Transverse colon (tissue), 4 donors: ENCODE measurements around the gene C5AR1. TPM values are rescaled to one million over a fixed set of nuclear protein-coding genes. Genes with fewer than 3 reads are reported as not detected.

Source experiments
- DNase-seq: peaks from one replicate; pipeline ENCODE4 v3.0.0-alpha.2; 2019
- H3K27ac ChIP-seq, 4 donors: fragments of 200-600 bp; sonication (generic); 2 replicates each; pipeline ENCODE4 v1.5.1; 2016 to 2018; ENCODE audit warnings: inconsistent platforms in 4 of 4
- H3K27me3 ChIP-seq: fragments of 200-600 bp; sonication (generic); 2 replicates; pipeline ENCODE4 v1.5.1; 2017; ENCODE audit warnings: inconsistent platforms
- H3K36me3 ChIP-seq, 4 donors: fragments of 200-600 bp; sonication (generic); 2 replicates each; pipeline ENCODE4 v1.5.1; 2017 to 2019; ENCODE audit warnings: inconsistent platforms in 4 of 4
- H3K4me1 ChIP-seq, 4 donors: fragments of 200-600 bp; sonication (generic); 2 replicates each; pipeline ENCODE4 v1.5.1; 2017 to 2020; ENCODE audit warnings: inconsistent platforms in 4 of 4
- H3K4me3 ChIP-seq, 4 donors: fragments of 200-600 bp; sonication (generic); 1 replicate in 1 of 4; 2 replicates in 3 of 4; pipeline versions ENCODE4 v1.5.1 to v1.6.1; 2017 to 2019; ENCODE audit warnings: inconsistent platforms in 4 of 4
- H3K9me3 ChIP-seq, 2 donors: fragments of 200-600 bp; sonication (generic); 2 replicates each; pipeline ENCODE4 v1.5.1; 2017 to 2019; ENCODE audit warnings: inconsistent platforms in 2 of 2
- CTCF ChIP-seq, 5 experiments: fragments of 200-600 bp in 3 of 5; fragments of 450-650 bp in 2 of 5; sonication (generic) in 3 of 5; IDR thresholded peaks; 1 replicate in 2 of 5; 2 replicates in 3 of 5; pipeline ENCODE4 v1.5.1; 2016 to 2017; ENCODE audit warnings: antibody characterized with exemption in 5 of 5, inconsistent platforms in 3 of 5, mild to moderate bottlenecking in 2 of 5, moderate library complexity in 1 of 5
- EP300 ChIP-seq: sonication (generic); formaldehyde crosslinking; IDR thresholded peaks from one replicate; pipeline ENCODE4 v1.6.1; 2017; ENCODE audit warnings: antibody characterized with exemption, low read depth
- POLR2A ChIP-seq: fragments of 450-650 bp; IDR thresholded peaks from one replicate; pipeline ENCODE4 v1.6.1; 2016; ENCODE audit warnings: antibody characterized with exemption, mild to moderate bottlenecking, moderate library complexity
- POLR2AphosphoS5 ChIP-seq, 3 donors: sonication (generic); formaldehyde crosslinking; IDR thresholded peaks; one replicate each; pipeline ENCODE4 v1.6.1; 2016; ENCODE audit warnings: antibody characterized with exemption in 3 of 3
- WGBS, 2 donors: methylation state at CpG; one replicate each; pipeline ENCODE4 v1.1.5; 2018; ENCODE audit warnings: low coverage in 1 of 2; 5-methylcytosine and 5-hydroxymethylcytosine counted together
- in situ Hi-C, 4 donors: fragments of 200-750 bp; cut with MboI; loops; one replicate each; pipeline versions ENCODE4 v1.15.0 to v1.15.1; 2017; ENCODE audit warnings: low sequenced_read_pairs in 3 of 4, low pct_ligation_motif_present in 1 of 4, low pct_unique_long_range_greater_than_20kb in 1 of 4
- intact Hi-C: fragments of 100-400 bp; cut with DNase I; formaldehyde crosslinking; loops from one replicate; pipeline ENCODE4 v1.15.1; 2023; ENCODE audit warnings: low total_unique reads
- total RNA-seq, 4 donors: library from RNA; depleted of rRNA; stranded (reverse); fragments of >200 nt; gene quantifications; one replicate each; pipeline ENCODE4 v1.1.0, GENCODE V29; 2016

C5AR1 gene
- total RNA-seq, 4 donors from 2014 or later, result 0.60 to 9.0 (median 5.3) TPM

- intact Hi-C loops, result no loop called here
- WGBS, 2 donors, result 84 to 91% methylated on average over 10 of the region's 10 CpGs
Observed at GRCh38 chr19:47302249-47302648, 7.4 kb upstream of the C5AR1 start.

GRCh38 chr19:47303966-47304365, 5.7 kb upstream of the C5AR1 start:
- peaks cover 0 to 6% (median 0%) of the 10 kb centered on the region in 4 donors for H3K4me1 ChIP-seq
- no peak for DNase-seq
- in situ Hi-C loops (loop anchor here in 1 of 4 donors (25.0 kb wide), 1 partner anchor 408 kb away; the partner anchor contains the start of gene EHD2), intact Hi-C loops (no loop called here)
- 85 to 86% methylated on average over 4 to 6 of the region's 6 CpGs for WGBS, 2 donors
- H3K27me3 ChIP-seq, result no peaks in the 10 kb centered on the region
- TF ChIP-seq POLR2A, result no peak
- no peak for TF ChIP-seq POLR2AphosphoS5 (IDR thresholded peaks at IDR 0.05)
- no peak for TF ChIP-seq EP300
- TF ChIP-seq CTCF (IDR thresholded peaks at IDR 0.05), result no peak
- no peak overlapping the region for H3K27ac ChIP-seq
- no peaks in the 10 kb centered on the region for H3K9me3 ChIP-seq
- H3K4me3 ChIP-seq, result no peak overlapping the region
- H3K36me3 ChIP-seq, result no peaks in the 10 kb centered on the region

More at GRCh38 chr19:47302249-47302648, 7.4 kb upstream of the C5AR1 start:
- Histone ChIP-seq H3K4me3 (no peak overlapping the region), H3K36me3 (no peaks in the 10 kb centered on the region), H3K9me3 (no peaks in the 10 kb centered on the region), H3K27ac (no peak overlapping the region), H3K4me1 (peaks cover 0 to 6% (median 0%) of the 10 kb centered on the region in 4 donors), H3K27me3 (no peaks in the 10 kb centered on the region)
- no peak for DNase-seq
- in situ Hi-C loops, result loop anchor here in 1 of 4 donors (25.0 kb wide), 1 partner anchor 410 kb away; the partner anchor contains the start of gene EHD2
- TF ChIP-seq CTCF (IDR thresholded peaks at IDR 0.05) (no peak), POLR2A (no peak), POLR2AphosphoS5 (IDR thresholded peaks at IDR 0.05) (no peak), EP300 (no peak)

- TF ChIP-seq EP300 (no peak), CTCF (IDR thresholded peaks at IDR 0.05) (peak; percentile 86 to 95 (median 93))
- in situ Hi-C loops (loop anchor here in 1 of 4 donors (25.0 kb wide), 1 partner anchor 407 kb away; the partner anchor contains the start of gene EHD2), intact Hi-C loops (no loop called here)
- no peak overlapping the region for H3K27ac ChIP-seq
- peaks cover 0 to 6% (median 0%) of the 10 kb centered on the region in 4 donors for H3K4me1 ChIP-seq
- no peaks in the 10 kb centered on the region for H3K27me3 ChIP-seq
- no peak overlapping the region for H3K4me3 ChIP-seq
- peak; percentile 76 for DNase-seq
- H3K9me3 ChIP-seq, result no peaks in the 10 kb centered on the region
- no peaks in the 10 kb centered on the region for H3K36me3 ChIP-seq
- 4 to 9% methylated on average over 7 to 14 of the region's 14 CpGs for WGBS, 2 donors
Observed at GRCh38 chr19:47305309-47305751, 4.3 kb upstream of the C5AR1 start.

- no peak for DNase-seq
- H3K36me3 ChIP-seq, result no peaks in the 10 kb centered on the region
- intact Hi-C loops, result no loop called here
- TF ChIP-seq POLR2AphosphoS5 (IDR thresholded peaks at IDR 0.05), result no peak
- no peak for TF ChIP-seq CTCF (IDR thresholded peaks at IDR 0.05)
- no peak for TF ChIP-seq POLR2A
- TF ChIP-seq EP300, result no peak
- H3K9me3 ChIP-seq, result no peaks in the 10 kb centered on the region
- H3K4me1 ChIP-seq, result peaks cover 0 to 6% (median 0%) of the 10 kb centered on the region in 4 donors
- no peak overlapping the region for H3K27ac ChIP-seq
- H3K4me3 ChIP-seq, result no peak overlapping the region
- 90 to 95% methylated on average over 3 of the region's 3 CpGs for WGBS, 2 donors
- in situ Hi-C loops, result loop anchor here in 1 of 4 donors (25.0 kb wide), 1 partner anchor 406 kb away; the partner anchor contains the start of gene EHD2
- H3K27me3 ChIP-seq, result peaks cover 6% of the 10 kb centered on the region
Observed at GRCh38 chr19:47306303-47306702, 3.4 kb upstream of the C5AR1 start.
